Measurements from ENCODE around the gene PCSK6. TPM values are rescaled to one million over a fixed set of nuclear protein-coding genes. Genes with fewer than 3 reads are reported as not detected.

The PCSK6 gene
- total and polyA plus RNA-seq, 2 of the 8 experiments (the other 6 are each of a cell fraction or from before 2014, with no cell fraction given), result 1.9 to 4.0 TPM

- no peak overlapping the region for H3K4me3 ChIP-seq (ENCODE audit: extremely low read depth in 1 of 4, insufficient read depth in 2 of 4, low read depth in 3 of 4, low read length in 4 of 4)
- H3K18ac ChIP-seq (ENCODE audit: extremely low read depth, low read length), result no peak overlapping the region
- H3K4me1 ChIP-seq (replicated peaks in 1 of 4; ENCODE audit: control insufficient read depth in 3 of 4, insufficient read depth in 4 of 4, low read length in 3 of 4), result peaks cover 0 to 2% (median 0%) of the 10 kb centered on the region in 4 experiments; a peak in 1 of 7 replicates
- H3K36me3 ChIP-seq (ENCODE audit: control insufficient read depth in 2 of 4, insufficient read depth in 4 of 4, low read length in 3 of 4), result 0 out of 8 replicates have a peak, but pooled peaks cover 0 to 2% (median 0%) of the 10 kb centered on the region in 4 experiments
- no peaks in the 10 kb centered on the region for H3K23me2 ChIP-seq (ENCODE audit: low read depth, low read length)
- H3K23ac ChIP-seq (ENCODE audit: insufficient read length), result no peak overlapping the region
- H2BK15ac ChIP-seq (ENCODE audit: low read length), result no peak overlapping the region
- H4K20me1 ChIP-seq (replicated peaks in 1 of 2; ENCODE audit: control insufficient read depth in 1 of 2, insufficient read depth in 2 of 2, low read length in 2 of 2), result peaks cover 0 to 2% of the 10 kb centered on the region in 2 experiments
- H3K4ac ChIP-seq (replicated peaks; ENCODE audit: insufficient read length, low read depth, low read length), result no peak overlapping the region
- FAIRE-seq (no peak), DNase-seq (ENCODE audit: low read depth in 1 of 2, low spot score in 2 of 2) (no peak)
- no peak overlapping the region for H3K4me2 ChIP-seq (ENCODE audit: insufficient read depth in 1 of 2, low read depth in 2 of 2, low read length in 2 of 2)
- WGBS, 2 experiments (ENCODE audit: extremely low coverage in 1 of 2, insufficient coverage in 1 of 2, insufficient read length in 1 of 2, insufficient replicate concordance in 2 of 2, low coverage in 1 of 2, low lambda C conversion rate in 2 of 2, missing lambda C conversion rate in 1 of 2), result 93% methylated on average over 17 of the region's 17 CpGs; no CpG with 5 or more reads in 1 of the 2 experiments
- TF ChIP-seq ATF3 (IDR thresholded peaks at IDR 0.05; ENCODE audit: insufficient read depth, low read depth, low read length) (no peak), FOSL1 (IDR thresholded peaks at IDR 0.05; ENCODE audit: insufficient read depth, low read depth, low read length) (no peak), YY1 (IDR thresholded peaks at IDR 0.05; ENCODE audit: low read depth, low read length) (no peak), RFX5 (IDR thresholded peaks at IDR 0.05; ENCODE audit: borderline replicate concordance, low read depth, low read length) (no peak), RAD21 (IDR thresholded peaks at IDR 0.05 in 1 of 2, conservative IDR thresholded peaks at IDR 0.05 in 1 of 2; ENCODE audit: low read depth in 2 of 2, low read length in 2 of 2) (no peak), SP1 (IDR thresholded peaks at IDR 0.05; ENCODE audit: low read depth, low read length) (no peak), TEAD4 (IDR thresholded peaks at IDR 0.05; ENCODE audit: low read depth, low read length) (no peak), NRF1 (IDR thresholded peaks at IDR 0.05; ENCODE audit: low read depth, low read length) (no peak), TAF7 (optimal IDR thresholded peaks at IDR 0.05; ENCODE audit: borderline replicate concordance, low read depth, low read length) (no peak), JUN (IDR thresholded peaks at IDR 0.05; ENCODE audit: low read depth, low read length) (no peak)
- H2AK5ac ChIP-seq (ENCODE audit: low read depth, low read length), result no peak overlapping the region
- no peak overlapping the region for H4K8ac ChIP-seq (ENCODE audit: extremely low read depth, insufficient read depth, low read length)
- H4K5ac ChIP-seq (ENCODE audit: insufficient read length, low read depth, low read length), result no peak overlapping the region
- no peak overlapping the region for H3K27ac ChIP-seq (ENCODE audit: low read depth, low read length)
- H2BK5ac ChIP-seq (ENCODE audit: low read depth, low read length), result no peak overlapping the region
- H2BK120ac ChIP-seq (replicated peaks; ENCODE audit: low read depth, low read length), result no peak overlapping the region
- H3K14ac ChIP-seq (ENCODE audit: insufficient read length), result no peak overlapping the region
- H3K9ac ChIP-seq (replicated peaks in 1 of 4; ENCODE audit: extremely low read depth in 1 of 4, low read depth in 3 of 4, low read length in 3 of 4), result no peak overlapping the region
- H2BK12ac ChIP-seq (ENCODE audit: low read depth, low read length), result no peak overlapping the region
- no peaks in the 10 kb centered on the region for H3K79me1 ChIP-seq (ENCODE audit: low read depth, low read length)
- H3K56ac ChIP-seq (replicated peaks; ENCODE audit: insufficient read length, low read depth, low read length), result no peak overlapping the region
- no peaks in the 10 kb centered on the region for H3K27me3 ChIP-seq (replicated peaks in 1 of 4; ENCODE audit: control insufficient read depth in 3 of 4, extremely low read depth in 1 of 4, insufficient read depth in 3 of 4, low read length in 3 of 4)
- H3K79me2 ChIP-seq (ENCODE audit: control insufficient read depth in 1 of 2, insufficient read depth in 2 of 2, low read length in 2 of 2), result no peaks in the 10 kb centered on the region
- H2AFZ ChIP-seq (ENCODE audit: low read length), result no peak overlapping the region
- H2BK20ac ChIP-seq (ENCODE audit: low read length), result no peak overlapping the region
- ChIA-PET CTCF (ENCODE audit: partially characterized antibody) (interaction anchor here (1.0 to 6.3 kb wide), 4 partner anchors 9 to 251 kb away, joined by 3 to 62 read pairs (median 8); no protein-coding TSS in a partner anchor), POLR2A (ENCODE audit: partially characterized antibody) (interaction anchor here (1.0 kb wide), 1 partner anchor 10 kb away, joined by 3 read pairs; no protein-coding TSS in a partner anchor)
- H3K9me3 ChIP-seq (ENCODE audit: insufficient read depth in 2 of 2, low read depth in 1 of 2, low read length in 1 of 2), result no peaks in the 10 kb centered on the region
- H4K91ac ChIP-seq (replicated peaks; ENCODE audit: insufficient read length, low read length), result no peak overlapping the region
These were observed 224.4 kb downstream of the PCSK6 start for GRCh38 chr15:101264911-101265641.

All from H1 (cell line).